GM18873 (cell line): ENCODE data around the gene EHBP1.

ENCODE experiments used
- ATAC-seq: cut with Tn5 transposase; IDR thresholded peaks from one replicate; pipeline ENCODE4 v1.9.1; 2021; ENCODE audit warnings: mild to moderate bottlenecking, moderate library complexity, moderate number of reproducible peaks; ENCODE audit not compliant: unreplicated experiment, low FRiP score

The EHBP1 gene

GRCh38 chr2:62933398-62933917 lies 227.9 kb downstream of the EHBP1 start:
- ATAC-seq: no peak

GRCh38 chr2:62934517-62934916 lies 229.0 kb downstream of the EHBP1 start:
- ATAC-seq: no peak

- ATAC-seq: no peak
Measured at GRCh38 chr2:62938126-62938525, 232.6 kb downstream of the EHBP1 start.

GRCh38 chr2:62939735-62940491 lies 234.4 kb downstream of the EHBP1 start:
- ATAC-seq: no peak

DNA sequence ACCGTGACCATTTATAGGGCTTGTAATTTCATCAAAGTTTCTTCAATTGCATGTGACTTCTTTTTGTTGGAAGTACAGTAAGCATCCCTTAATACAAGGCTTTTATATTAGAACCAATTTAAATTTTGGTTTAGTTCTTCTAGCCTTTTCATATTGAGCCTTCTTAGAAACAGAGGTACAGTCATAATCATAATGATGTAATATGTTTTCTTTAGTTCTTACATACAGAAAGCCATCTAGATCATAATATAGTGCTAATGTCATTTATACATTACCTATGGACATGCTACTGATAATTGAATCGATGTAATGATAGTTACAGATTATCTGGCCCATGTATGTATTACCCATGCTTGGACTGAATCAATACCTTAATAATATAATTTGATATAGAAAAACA lies 235.2 kb downstream of the EHBP1 start:
- ATAC-seq: no peak

GRCh38 chr2:62941413-62941812 lies 235.9 kb downstream of the EHBP1 start:
- no peak for ATAC-seq

GRCh38 chr2:62944362-62944761 lies 238.8 kb downstream of the EHBP1 start:
- ATAC-seq: no peak

GRCh38 chr2:62947403-62947802 lies 241.9 kb downstream of the EHBP1 start:
- ATAC-seq: no peak

- no peak for ATAC-seq
Measured at GRCh38 chr2:62956651-62957050, 251.1 kb downstream of the EHBP1 start.

DNA sequence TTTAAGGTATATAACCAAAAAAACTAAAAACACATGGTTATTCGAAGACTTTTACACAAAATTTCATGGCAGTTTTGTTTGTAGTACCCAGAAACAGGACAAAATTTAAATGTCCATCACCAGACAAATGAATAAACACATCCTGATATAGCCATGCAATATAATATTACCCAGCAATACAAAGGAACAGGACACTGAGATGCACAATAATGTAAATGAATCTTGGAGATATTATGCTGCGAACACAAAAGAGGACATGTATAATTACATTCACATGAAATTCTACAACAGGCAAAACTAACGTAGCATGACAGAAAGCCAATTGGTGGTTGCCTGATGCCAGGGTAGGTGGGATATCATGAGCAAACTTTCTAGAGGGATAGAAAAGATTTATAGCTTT lies 252.7 kb downstream of the EHBP1 start:
- ATAC-seq: no peak

GRCh38 chr2:62964050-62964449 lies 258.5 kb downstream of the EHBP1 start:
- ATAC-seq: no peak

GRCh38 chr2:62964671-62965070 lies 259.2 kb downstream of the EHBP1 start:
- ATAC-seq: no peak

DNA sequence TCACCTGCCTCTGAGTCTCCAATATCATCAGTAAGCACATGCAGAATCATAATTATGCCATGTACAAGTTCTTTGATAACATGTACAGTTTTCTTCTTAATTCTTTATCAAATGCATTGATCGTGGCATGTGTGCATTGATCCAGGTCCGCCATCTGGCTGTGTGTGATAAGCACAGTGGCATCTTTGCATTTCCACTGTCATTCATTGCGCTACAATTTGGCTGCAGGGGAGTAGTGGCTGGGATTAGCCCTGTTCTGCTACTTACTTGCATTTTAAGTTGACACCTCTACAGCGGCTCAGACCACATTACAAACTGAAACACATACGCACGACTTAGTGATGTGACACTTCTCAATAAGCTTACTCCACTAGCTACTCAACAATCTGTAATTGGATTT lies 261.5 kb downstream of the EHBP1 start:
- ATAC-seq: no peak

GRCh38 chr2:62968168-62968567 lies 262.7 kb downstream of the EHBP1 start:
- ATAC-seq: no peak

DNA sequence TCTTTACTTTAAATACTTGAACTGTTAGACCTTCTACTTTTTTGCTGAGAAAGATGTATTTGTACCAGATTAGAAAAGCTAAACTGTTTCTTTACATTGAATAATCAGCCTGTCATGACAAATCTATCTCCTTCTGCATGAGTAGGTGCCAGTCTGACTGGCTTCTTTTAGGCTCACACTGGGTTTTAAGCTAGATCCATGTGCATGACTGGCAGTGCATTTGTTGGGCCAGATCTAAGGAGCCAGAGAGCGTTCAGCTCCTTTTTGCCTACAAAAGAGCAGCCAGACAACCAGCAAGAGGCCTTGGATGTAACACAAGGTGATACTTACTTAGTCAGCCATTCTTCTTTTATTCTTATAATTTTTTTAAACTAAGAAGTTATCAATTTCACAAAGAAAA lies 263.2 kb downstream of the EHBP1 start:
- ATAC-seq: no peak

DNA sequence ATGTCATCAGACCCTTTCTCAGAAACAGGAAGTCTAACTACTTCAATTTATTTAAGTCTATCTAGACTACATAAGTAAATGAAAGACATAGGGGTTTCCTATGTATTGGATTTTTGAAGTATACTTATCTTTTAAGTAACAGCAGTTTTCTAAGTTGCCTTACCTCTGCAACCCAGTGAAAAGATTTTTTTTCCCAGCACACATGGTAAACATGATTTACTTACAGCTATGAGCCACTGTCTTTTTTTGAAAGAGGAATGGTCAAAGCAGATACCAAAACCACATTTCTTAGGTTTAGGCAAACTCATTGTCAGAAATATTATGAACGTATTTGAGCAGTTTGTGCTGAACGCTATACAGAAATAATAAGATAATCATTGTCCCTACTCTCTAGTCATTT lies 266.4 kb downstream of the EHBP1 start:
- no peak for ATAC-seq

DNA sequence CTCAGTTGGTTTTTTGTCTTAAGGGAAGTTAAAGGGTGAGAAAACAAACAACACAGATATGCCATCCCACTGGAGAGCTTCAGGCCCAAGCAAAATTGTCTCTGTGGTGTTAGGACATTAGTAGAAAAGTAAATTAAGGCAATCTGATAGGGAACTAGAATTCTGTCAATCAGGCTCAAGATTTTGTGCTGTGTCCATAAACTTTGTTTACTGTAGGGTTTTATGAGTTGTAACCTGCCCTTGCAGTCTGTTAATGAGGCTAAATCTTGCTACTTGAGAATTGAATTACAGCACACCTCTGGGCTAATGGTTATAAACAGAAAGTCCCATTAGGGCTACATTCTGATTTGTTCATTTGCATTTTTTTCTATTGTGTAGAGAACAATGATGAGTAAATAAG lies 267.1 kb downstream of the EHBP1 start:
- ATAC-seq: no peak

- ATAC-seq: no peak
Measured at GRCh38 chr2:62974999-62975398, 269.5 kb downstream of the EHBP1 start.

- no peak for ATAC-seq
Measured at GRCh38 chr2:62991605-62992004, 286.1 kb downstream of the EHBP1 start.

DNA sequence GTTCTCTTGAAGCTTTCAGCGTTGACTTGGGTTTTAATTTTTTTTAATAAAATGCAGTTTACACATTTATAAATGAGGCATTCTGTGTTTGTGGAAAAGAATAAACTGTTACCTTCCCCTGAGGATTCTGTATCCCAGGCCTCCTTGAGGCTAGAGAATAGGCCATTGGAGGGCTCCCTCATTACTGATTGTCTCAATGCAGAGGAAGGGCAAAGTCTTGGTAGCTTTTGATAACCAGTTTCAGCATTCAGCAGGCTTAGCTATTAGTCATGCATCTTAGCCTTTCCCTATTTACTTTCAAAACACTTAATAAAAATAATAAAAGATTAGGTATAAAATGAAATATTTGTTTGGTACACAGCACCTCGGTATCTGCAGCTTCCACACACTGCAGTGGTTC lies 287.0 kb downstream of the EHBP1 start:
- no peak for ATAC-seq

- ATAC-seq: no peak
Measured at GRCh38 chr2:62994206-62994605, 288.7 kb downstream of the EHBP1 start.

DNA sequence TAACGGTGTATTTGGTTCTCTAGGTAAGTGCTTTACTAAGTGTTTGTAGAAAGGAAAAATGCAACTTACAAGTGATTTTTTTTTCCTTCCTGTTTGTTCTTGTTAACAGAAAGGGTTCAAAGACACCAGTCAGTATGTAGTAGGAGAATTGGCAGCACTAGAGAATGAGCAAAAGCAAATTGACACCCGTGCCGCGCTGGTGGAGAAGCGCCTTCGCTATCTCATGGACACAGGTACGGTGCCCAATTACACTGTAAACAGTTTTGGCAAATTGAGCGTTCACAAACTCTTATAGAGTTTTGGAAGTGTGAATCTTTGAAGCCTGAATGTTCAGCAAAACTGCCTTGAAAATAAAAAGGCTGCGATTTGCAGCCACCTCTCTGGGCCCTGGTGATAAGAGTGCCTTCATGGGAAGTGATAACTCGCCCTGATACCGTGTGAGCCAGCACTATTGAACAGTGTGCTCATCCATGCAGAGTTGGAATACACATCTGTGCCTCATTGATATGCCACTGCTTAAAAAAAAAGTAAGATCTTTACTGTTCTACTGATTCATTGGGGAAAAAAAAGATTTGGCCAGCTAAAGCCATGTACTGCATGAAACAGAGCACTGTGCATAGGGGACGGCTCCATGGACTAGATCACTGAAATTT lies 291.1 kb downstream of the EHBP1 start:
- no peak for ATAC-seq
